ENCODE measurements around the gene NIP7. TPM values are rescaled to one million over a fixed set of nuclear protein-coding genes. Genes with fewer than 3 reads are reported as not detected.
A peak's percentile ranks its signal among the peaks of the same experiment; 100 is the strongest.

NIP7 gene
- total and polyA plus RNA-seq, 3 donors from 2014 or later = 16.2 to 22.4 (median 17.2) TPM

GRCh38 chr16:69307091-69307490 lies 32.5 kb upstream of the NIP7 start:
- Histone ChIP-seq H3K27ac (no peak overlapping the region), H3K4me1 (peaks cover 1% of the 10 kb centered on the region), H3K36me3 (ENCODE audit: low read depth, missing control alignments) (no peaks in the 10 kb centered on the region), H3K4me3 (no peak overlapping the region), H3K9me3 (no peaks in the 10 kb centered on the region), H3K27me3 (no peaks in the 10 kb centered on the region)
- no peak for DNase-seq
- TF ChIP-seq POLR2A (IDR thresholded peaks at IDR 0.05) (no peak), CTCF (IDR thresholded peaks at IDR 0.05) (no peak)
- 88 to 89% methylated on average over 1 of the region's 1 CpG for WGBS, 2 donors
- intact Hi-C loops (cut with DNase I; ENCODE audit: low total_unique reads) = no loop called here

- H3K4me3 ChIP-seq = no peak overlapping the region
- 87 to 95% methylated on average over 2 of the region's 2 CpGs for WGBS, 2 donors
- no peak overlapping the region for H3K27ac ChIP-seq
- H3K9me3 ChIP-seq = no peaks in the 10 kb centered on the region
- H3K4me1 ChIP-seq = peaks cover 9% of the 10 kb centered on the region
- DNase-seq = no peak
- intact Hi-C loops (cut with DNase I; ENCODE audit: low total_unique reads) = no loop called here
- no peak for TF ChIP-seq CTCF (IDR thresholded peaks at IDR 0.05)
- H3K27me3 ChIP-seq = no peaks in the 10 kb centered on the region
- H3K36me3 ChIP-seq (ENCODE audit: low read depth, missing control alignments) = no peaks in the 10 kb centered on the region
Measured at GRCh38 chr16:69307856-69308255, 31.7 kb upstream of the NIP7 start.

DNA sequence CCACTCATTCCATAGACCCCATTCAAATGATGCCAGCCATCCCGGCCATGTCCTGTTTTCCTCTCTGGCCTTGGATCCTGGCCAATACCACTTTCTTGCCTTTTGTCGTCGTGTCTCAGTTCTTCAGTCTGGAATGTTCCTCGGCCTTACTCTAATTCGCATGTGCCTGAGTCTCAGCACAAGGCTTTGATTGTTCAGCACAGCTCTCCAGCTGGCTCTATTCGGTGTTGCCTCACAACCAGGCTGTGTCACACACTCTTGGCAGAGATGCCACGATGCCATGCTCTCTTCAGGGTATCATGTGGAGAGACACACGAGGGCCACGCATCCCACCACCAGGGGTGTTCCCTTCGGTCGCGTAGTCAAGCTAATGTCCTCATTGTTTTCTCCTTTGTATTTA lies 30.3 kb upstream of the NIP7 start:
- H3K9me3 ChIP-seq = no peaks in the 10 kb centered on the region
- DNase-seq = no peak
- no peaks in the 10 kb centered on the region for H3K27me3 ChIP-seq
- TF ChIP-seq POLR2A (IDR thresholded peaks at IDR 0.05) (no peak), CTCF (IDR thresholded peaks at IDR 0.05) (no peak)
- intact Hi-C loops (cut with DNase I; ENCODE audit: low total_unique reads) = no loop called here
- no peak overlapping the region for H3K4me3 ChIP-seq
- WGBS, 2 donors = 77 to 80% methylated on average over 12 of the region's 12 CpGs
- H3K4me1 ChIP-seq = peaks cover 9% of the 10 kb centered on the region
- H3K36me3 ChIP-seq (ENCODE audit: low read depth, missing control alignments) = no peaks in the 10 kb centered on the region
- H3K27ac ChIP-seq = no peak overlapping the region

GRCh38 chr16:69310653-69311532 lies 28.7 kb upstream of the NIP7 start, which contains the start of gene VPS4A:
Gene VPS4A, plus strand, starts transcription at chr16:69311350. Its CDS starts 162 bp downstream, at chr16:69311512.
- 12 to 28% methylated on average over 17 to 42 of the region's 70 CpGs for WGBS, 2 donors
- Histone ChIP-seq H3K4me1 (peaks cover 9% of the 10 kb centered on the region), H3K4me3 (peak within 1 kb of the TSS; percentile 82 to 96), H3K9me3 (no peaks in the 10 kb centered on the region), H3K27ac (peak within 1 kb of the TSS; percentile 64 to 89), H3K27me3 (no peaks in the 10 kb centered on the region), H3K36me3 (ENCODE audit: low read depth, missing control alignments) (no peaks in the 10 kb centered on the region)
- peak; percentile 88 to 96 (median 93) for TF ChIP-seq CTCF (IDR thresholded peaks at IDR 0.05)
- TF ChIP-seq POLR2A (IDR thresholded peaks at IDR 0.05) = no peak
- DNase-seq = peak; percentile 98
- intact Hi-C loops (cut with DNase I; ENCODE audit: low total_unique reads) = no loop called here

All from testis (tissue), 3 donors.